HG02571 (cell line): ENCODE results near the gene ELF4.

Source experiments
- ATAC-seq: cut with Tn5 transposase; IDR thresholded peaks from one replicate; pipeline ENCODE4 v1.9.1; 2021; ENCODE audit warnings: mild to moderate bottlenecking, moderate library complexity; ENCODE audit not compliant: unreplicated experiment

Gene ELF4

GRCh38 chrX:130053236-130053635 lies 57.1 kb downstream of the ELF4 start:
- no peak for ATAC-seq

DNA sequence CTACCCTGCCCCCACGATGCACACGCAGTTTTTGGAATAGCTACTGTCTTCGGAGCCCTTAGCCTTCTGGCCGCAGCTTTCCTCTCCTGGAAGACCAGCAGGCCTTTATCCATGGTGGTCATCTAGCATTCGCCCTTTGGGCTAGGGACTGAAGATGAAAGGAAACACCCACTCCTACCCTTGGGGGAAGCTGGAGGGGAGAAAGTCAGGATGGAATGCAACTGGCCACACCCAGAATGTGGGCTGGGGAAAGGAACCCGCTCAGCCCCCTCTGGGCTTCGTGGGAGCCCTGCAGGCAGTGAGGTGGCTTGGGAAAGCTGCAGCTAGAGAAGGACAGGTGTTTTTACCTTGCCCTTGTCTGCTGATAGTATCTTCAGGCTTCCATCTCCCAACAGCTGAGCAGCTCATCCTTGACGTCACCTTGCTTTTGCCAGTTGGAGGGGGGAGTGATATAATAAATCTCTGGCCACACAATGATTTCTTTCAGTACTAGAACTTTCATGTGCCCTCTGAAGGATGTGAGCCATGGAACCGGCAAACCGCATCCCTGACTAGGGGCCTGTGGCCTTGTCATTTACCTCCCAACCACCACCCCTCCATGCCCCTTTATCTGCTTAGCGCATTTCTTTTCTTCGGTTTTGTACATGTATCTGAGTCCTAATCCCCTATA lies 59.0 kb downstream of the ELF4 start:
- no peak for ATAC-seq

DNA sequence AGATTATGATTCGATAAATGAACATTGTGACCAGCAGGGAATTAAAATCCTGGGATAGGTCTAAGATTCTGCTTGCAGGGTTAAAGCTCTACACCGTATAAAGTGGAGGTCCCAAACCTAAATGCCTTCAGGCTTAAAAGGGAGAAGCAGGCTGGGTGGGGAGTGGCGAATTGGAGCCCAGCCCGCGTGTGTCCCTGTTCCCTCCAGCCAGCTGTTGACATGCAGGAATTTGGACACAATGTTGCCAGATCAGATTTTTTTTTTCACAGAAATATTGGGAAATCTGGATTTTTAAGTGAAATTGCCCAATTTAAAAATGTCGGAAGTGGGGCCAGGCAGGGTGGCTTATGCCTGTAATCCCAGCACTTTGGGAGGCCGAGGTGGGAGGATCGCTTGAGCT lies 60.5 kb downstream of the ELF4 start:
- no peak for ATAC-seq

DNA sequence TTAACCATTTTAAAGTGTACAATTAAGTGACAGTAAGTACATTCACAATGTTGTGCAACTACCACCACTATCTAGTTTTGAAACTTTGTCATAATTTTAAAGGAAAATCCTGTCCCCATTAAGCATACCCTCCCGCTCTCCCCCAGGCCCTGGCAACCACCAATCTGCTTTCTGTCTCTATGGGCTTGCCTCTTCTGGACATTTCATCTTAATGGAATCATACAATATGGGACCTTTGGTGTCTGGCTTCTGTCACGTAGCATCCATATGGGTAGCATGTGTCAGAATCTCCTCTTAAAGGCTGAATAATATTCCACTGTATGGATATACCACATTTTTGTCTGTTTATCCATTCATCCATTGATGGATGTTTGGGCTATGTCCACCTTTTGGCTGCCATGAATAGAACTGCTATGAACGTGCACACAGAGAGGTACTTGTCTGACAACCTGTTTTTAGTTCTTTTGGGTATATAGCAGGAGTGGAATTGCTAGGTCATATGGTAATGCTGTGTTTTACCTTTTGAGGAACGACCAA lies 61.5 kb downstream of the ELF4 start:
- no peak for ATAC-seq

- ATAC-seq: no peak
These were observed 62.9 kb downstream of the ELF4 start for GRCh38 chrX:130047416-130047815.

DNA sequence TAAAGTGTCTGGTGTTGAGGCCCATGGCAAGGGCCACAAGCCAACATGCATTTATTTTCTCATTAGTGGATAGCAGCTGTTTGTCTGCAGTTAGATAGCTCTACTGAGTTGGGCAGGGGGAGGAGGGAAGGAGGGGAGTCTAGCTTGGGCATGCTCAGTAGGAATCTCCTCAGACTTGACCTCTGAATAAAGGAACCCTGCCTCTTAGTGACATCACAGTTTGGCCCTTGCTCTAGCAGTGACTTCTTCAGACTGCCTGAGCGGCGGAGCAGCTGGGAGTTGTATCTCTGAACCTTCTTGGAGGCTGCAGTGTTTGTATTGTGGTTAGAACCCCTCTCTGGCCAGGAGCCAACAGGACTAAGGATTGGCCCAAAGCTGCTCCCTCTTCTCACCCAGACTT lies 70.5 kb downstream of the ELF4 start:
- no peak for ATAC-seq

GRCh38 chrX:130034178-130034577 lies 76.1 kb downstream of the ELF4 start:
- no peak for ATAC-seq

GRCh38 chrX:130032552-130032951 lies 77.7 kb downstream of the ELF4 start:
- ATAC-seq: no peak

GRCh38 chrX:130030826-130031225 lies 79.5 kb downstream of the ELF4 start:
- no peak for ATAC-seq

DNA sequence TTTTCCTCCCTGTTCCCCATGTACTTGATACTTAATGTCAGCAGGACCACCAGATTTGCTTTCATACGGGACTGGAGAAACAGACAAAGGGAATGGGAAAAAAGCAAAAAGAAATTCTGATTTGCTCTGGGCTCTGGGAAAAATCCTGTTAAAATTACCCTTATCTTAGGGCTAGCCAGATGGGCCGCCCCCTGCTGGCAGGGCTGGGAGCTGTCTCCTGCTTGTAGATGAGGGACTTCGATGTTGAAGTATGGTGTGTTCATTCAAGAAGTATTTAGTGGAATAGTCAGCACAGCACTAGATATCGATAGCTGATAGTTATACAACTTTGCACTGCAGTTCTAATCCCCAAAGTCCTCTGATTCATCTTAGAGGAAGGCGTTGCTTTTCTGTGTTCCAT lies 82.1 kb downstream of the ELF4 start:
- no peak for ATAC-seq

- ATAC-seq: no peak
These were observed 82.7 kb downstream of the ELF4 start for GRCh38 chrX:130027569-130027968.

GRCh38 chrX:130025256-130025655 lies 85.0 kb downstream of the ELF4 start:
- ATAC-seq: no peak

GRCh38 chrX:130024127-130024526 lies 86.2 kb downstream of the ELF4 start:
- ATAC-seq: peak; percentile 93

GRCh38 chrX:130020661-130021324 lies 89.5 kb downstream of the ELF4 start:
- no peak for ATAC-seq

GRCh38 chrX:130018143-130018542 lies 92.2 kb downstream of the ELF4 start:
- ATAC-seq: no peak

GRCh38 chrX:130015181-130015580 lies 95.1 kb downstream of the ELF4 start:
- ATAC-seq: no peak
